CD8-positive, alpha-beta memory T cell (primary cell): ENCODE data around the gene SYNGR1. TPM values are rescaled to one million over a fixed set of nuclear protein-coding genes. Genes with fewer than 3 reads are reported as not detected.
A peak's percentile ranks its signal among the peaks of the same experiment; 100 is the strongest.

Experiments
- CTCF ChIA-PET: fragments of 350-600 bp; sonication (Branson Sonifier 250); formaldehyde crosslinking; loops from one replicate; lab custom pipeline; 2021; ENCODE audit warnings: antibody characterized with exemption; lab: Charles Lee
- POLR2A ChIA-PET: fragments of 350-600 bp; sonication (Branson Sonifier 250); formaldehyde crosslinking; loops from one replicate; lab custom pipeline; 2021; ENCODE audit warnings: antibody characterized with exemption; lab: Charles Lee
- DNase-seq, 5 donors: peaks; one replicate each; pipeline versions ENCODE4 v3.0.0 to v3.0.0-alpha.2; 2020 to 2022; ENCODE audit warnings: mixed read lengths in 1 of 5
- H3K27ac ChIP-seq: one replicate; pipeline ENCODE4 v1.7.0; 2013; ENCODE audit warnings: low read depth, mild to moderate bottlenecking, low read length, moderate library complexity
- H3K27me3 ChIP-seq: 2 replicates; pipeline ENCODE4 v1.7.0; 2013; ENCODE audit warnings: low read length, mild to moderate bottlenecking; ENCODE audit not compliant: insufficient read depth, poor library complexity, severe bottlenecking
- H3K36me3 ChIP-seq: 2 replicates; pipeline ENCODE4 v1.7.0; 2013; ENCODE audit warnings: mild to moderate bottlenecking, low read length, moderate library complexity; ENCODE audit not compliant: insufficient read depth
- H3K4me1 ChIP-seq: 2 replicates; pipeline ENCODE4 v1.7.0; 2013; ENCODE audit warnings: mild to moderate bottlenecking, low read length, moderate library complexity; ENCODE audit not compliant: insufficient read depth
- H3K4me3 ChIP-seq: 2 replicates; pipeline ENCODE4 v1.7.0; 2013; ENCODE audit warnings: mild to moderate bottlenecking, low read length
- H3K9me3 ChIP-seq: 2 replicates; pipeline ENCODE4 v1.7.0; 2013; ENCODE audit warnings: mild to moderate bottlenecking, low read length
- H3K27ac Mint-ChIP-seq, 8 donors: one replicate each; pipeline ENCODE4 v1.8.0; 2020 to 2021; ENCODE audit warnings: mixed read lengths in 8 of 8, mild to moderate bottlenecking in 6 of 8, inconsistent platforms in 3 of 8, moderate library complexity in 3 of 8
- H3K27me3 Mint-ChIP-seq, 2 donors: one replicate each; pipeline ENCODE4 v1.8.0; 2020 to 2021; ENCODE audit warnings: mixed read lengths in 2 of 2, mild to moderate bottlenecking in 1 of 2, moderate library complexity in 1 of 2
- H3K36me3 Mint-ChIP-seq, 3 donors: one replicate each; pipeline ENCODE4 v1.8.0; 2020 to 2021; ENCODE audit warnings: mixed read lengths in 3 of 3, inconsistent platforms in 1 of 3, mild to moderate bottlenecking in 1 of 3
- H3K4me1 Mint-ChIP-seq, 3 donors: one replicate each; pipeline ENCODE4 v1.8.0; 2020 to 2021; ENCODE audit warnings: mixed read lengths in 3 of 3, inconsistent platforms in 1 of 3, mild to moderate bottlenecking in 1 of 3
- H3K4me3 Mint-ChIP-seq, 7 donors: one replicate each; pipeline ENCODE4 v1.8.0; 2020 to 2021; ENCODE audit warnings: mixed read lengths in 7 of 7, mild to moderate bottlenecking in 6 of 7, moderate library complexity in 4 of 7, inconsistent platforms in 2 of 7
- H3K9me3 Mint-ChIP-seq, 5 donors: one replicate each; pipeline ENCODE4 v1.8.0; 2020 to 2022; ENCODE audit warnings: mixed read lengths in 5 of 5, mild to moderate bottlenecking in 3 of 5, moderate library complexity in 2 of 5, inconsistent platforms in 1 of 5
- polyA plus RNA-seq: library from polyadenylated mRNA; unstranded; fragments of 300-500 nt; fragmentation: Illumina TruSeq; gene quantifications from one replicate; pipeline ENCODE4 v1.2.3, GENCODE V29; 2021
- total RNA-seq, 2 experiments: library from RNA; stranded (reverse); gene quantifications; one replicate each; pipeline ENCODE4 v1.2.3, GENCODE V29; 2021

Gene SYNGR1
- total and polyA plus RNA-seq, 3 experiments from 2014 or later = 2.4 to 10.1 (median 2.9) TPM

- Histone ChIP-seq H3K27ac (no peak overlapping the region), H3K4me3 (no peak overlapping the region), H3K4me1 (peaks cover 41% of the 10 kb centered on the region), H3K9me3 (no peaks in the 10 kb centered on the region), H3K27me3 (no peaks in the 10 kb centered on the region), H3K36me3 (peaks cover 67% of the 10 kb centered on the region)
- Mint-ChIP-seq H3K27ac (peak overlapping the region in 6 of 8 donors; percentile 21 to 80 (median 52)), H3K4me3 (peak overlapping the region in 1 of 7 donors; percentile 30), H3K36me3 (peaks cover 8 to 75% (median 15%) of the 10 kb centered on the region in 3 donors), H3K27me3 (peaks cover 0 to 3% of the 10 kb centered on the region in 2 donors), H3K9me3 (no peaks in the 10 kb centered on the region), H3K4me1 (peaks cover 47 to 77% (median 53%) of the 10 kb centered on the region in 3 donors)
- peak in 1 of 5 donors; percentile 36 for DNase-seq
- ChIA-PET CTCF (interaction anchor here (1.1 to 7.0 kb wide), 3 partner anchors 13 to 142 kb away, joined by 3 to 178 read pairs (median 104); no protein-coding TSS in a partner anchor), POLR2A (interaction anchor here (0.7 to 2.2 kb wide), 2 partner anchors 146 to 160 kb away, joined by 3 to 6 read pairs; no protein-coding TSS in a partner anchor)
Measured at GRCh38 chr22:39313258-39314001, 36.4 kb upstream of the SYNGR1 start.

- H3K36me3 Mint-ChIP-seq = peaks cover 8 to 85% (median 18%) of the 10 kb centered on the region in 3 donors
- no peak overlapping the region for H3K27ac ChIP-seq
- H3K27ac Mint-ChIP-seq = peak overlapping the region in 4 of 8 donors; percentile 29 to 76 (median 60)
- peaks cover 0 to 9% of the 10 kb centered on the region in 2 donors for H3K27me3 Mint-ChIP-seq
- peaks cover 72% of the 10 kb centered on the region for H3K36me3 ChIP-seq
- no peak overlapping the region for H3K4me3 ChIP-seq
- H3K27me3 ChIP-seq = no peaks in the 10 kb centered on the region
- H3K4me1 ChIP-seq = peaks cover 44% of the 10 kb centered on the region
- CTCF ChIA-PET = interaction anchor here (0.7 to 7.0 kb wide), 10 partner anchors 8 to 545 kb away, joined by 3 to 178 read pairs (median 5); partner anchors contain the start of genes CBX7, PDGFB and TAB1
- peak overlapping the region in 1 of 7 donors; percentile 12 for H3K4me3 Mint-ChIP-seq
- peaks cover 52 to 71% (median 53%) of the 10 kb centered on the region in 3 donors for H3K4me1 Mint-ChIP-seq
- H3K9me3 ChIP-seq = no peaks in the 10 kb centered on the region
- peak in 1 of 5 donors; percentile 41 for DNase-seq
- POLR2A ChIA-PET = interaction anchor here (1.0 to 7.0 kb wide), 4 partner anchors 143 to 206 kb away, joined by 3 to 89 read pairs (median 4); partner anchors contain the start of gene ATF4
- H3K9me3 Mint-ChIP-seq = no peaks in the 10 kb centered on the region
Measured at GRCh38 chr22:39314251-39314971, 35.4 kb upstream of the SYNGR1 start.

GRCh38 chr22:39315389-39315788 is 34.4 kb upstream of the SYNGR1 start:
- Mint-ChIP-seq H3K27ac (peak overlapping the region in 6 of 8 donors; percentile 17 to 87 (median 65)), H3K9me3 (peaks cover 0 to 3% (median 0%) of the 10 kb centered on the region in 5 donors), H3K4me1 (peaks cover 53 to 71% (median 55%) of the 10 kb centered on the region in 3 donors), H3K4me3 (peak overlapping the region in 3 of 7 donors; percentile 23 to 34 (median 30)), H3K27me3 (peaks cover 0 to 14% of the 10 kb centered on the region in 2 donors), H3K36me3 (peaks cover 8 to 92% (median 18%) of the 10 kb centered on the region in 3 donors)
- peak overlapping the region; percentile 27 for H3K27ac ChIP-seq
- H3K36me3 ChIP-seq = peaks cover 72% of the 10 kb centered on the region
- H3K4me1 ChIP-seq = peaks cover 44% of the 10 kb centered on the region
- ChIA-PET CTCF (interaction anchor here (0.7 to 7.0 kb wide), 20 partner anchors 9 to 546 kb away, joined by 3 to 178 read pairs (median 4); partner anchors contain the start of genes CBX6, CBX7, PDGFB and TAB1), POLR2A (interaction anchor here (0.5 to 7.0 kb wide), 7 partner anchors 94 to 205 kb away, joined by 3 to 89 read pairs (median 3); partner anchors contain the start of gene ATF4)
- no peaks in the 10 kb centered on the region for H3K9me3 ChIP-seq
- DNase-seq = peak in 1 of 5 donors; percentile 35
- H3K4me3 ChIP-seq = no peak overlapping the region
- H3K27me3 ChIP-seq = no peaks in the 10 kb centered on the region

GRCh38 chr22:39316440-39317083 is 33.2 kb upstream of the SYNGR1 start:
- ChIA-PET POLR2A (interaction anchor here (0.7 to 7.0 kb wide), 8 partner anchors 10 to 205 kb away, joined by 3 to 89 read pairs (median 4); partner anchors contain the start of genes CBX7 and PDGFB), CTCF (interaction anchor here (0.7 to 7.0 kb wide), 31 partner anchors 10 to 446 kb away, joined by 3 to 178 read pairs (median 5); partner anchors contain the start of genes CBX6 and CBX7)
- Mint-ChIP-seq H3K4me3 (peak overlapping the region; percentile 95 to 100 (median 99)), H3K4me1 (peaks cover 49 to 66% (median 61%) of the 10 kb centered on the region in 3 donors), H3K36me3 (peaks cover 8 to 85% (median 18%) of the 10 kb centered on the region in 3 donors), H3K9me3 (peaks cover 0 to 3% (median 0%) of the 10 kb centered on the region in 5 donors), H3K27ac (peak overlapping the region; percentile 83 to 99 (median 97)), H3K27me3 (peaks cover 0 to 14% of the 10 kb centered on the region in 2 donors)
- Histone ChIP-seq H3K4me3 (peak overlapping the region; percentile 22), H3K27me3 (no peaks in the 10 kb centered on the region), H3K27ac (peak overlapping the region; percentile 93), H3K9me3 (no peaks in the 10 kb centered on the region), H3K4me1 (peaks cover 44% of the 10 kb centered on the region), H3K36me3 (peaks cover 71% of the 10 kb centered on the region)
- DNase-seq = peak; percentile 65 to 85 (median 73)

GRCh38 chr22:39317084-39317774 is 32.6 kb upstream of the SYNGR1 start:
- Histone ChIP-seq H3K27ac (peak overlapping the region; percentile 93), H3K4me3 (peak overlapping the region; percentile 22), H3K4me1 (peaks cover 44% of the 10 kb centered on the region), H3K36me3 (peaks cover 64% of the 10 kb centered on the region), H3K9me3 (no peaks in the 10 kb centered on the region), H3K27me3 (no peaks in the 10 kb centered on the region)
- Mint-ChIP-seq H3K4me1 (peaks cover 49 to 63% (median 59%) of the 10 kb centered on the region in 3 donors), H3K27me3 (peaks cover 0 to 14% of the 10 kb centered on the region in 2 donors), H3K36me3 (peaks cover 8 to 78% (median 18%) of the 10 kb centered on the region in 3 donors), H3K4me3 (peak overlapping the region; percentile 95 to 100 (median 99)), H3K27ac (peak overlapping the region; percentile 83 to 99 (median 98)), H3K9me3 (peaks cover 0 to 3% (median 0%) of the 10 kb centered on the region in 5 donors)
- peak in 2 of 5 donors; percentile 37 to 57 for DNase-seq
- CTCF ChIA-PET = interaction anchor here (0.8 to 7.0 kb wide), 26 partner anchors 7 to 447 kb away, joined by 3 to 178 read pairs (median 5); partner anchors contain the start of genes CBX6 and CBX7
- POLR2A ChIA-PET = interaction anchor here (0.6 to 7.0 kb wide), 11 partner anchors 11 to 609 kb away, joined by 3 to 89 read pairs (median 5); partner anchors contain the start of genes CBX7, PDGFB and TAB1

GRCh38 chr22:39317775-39318506 is 31.9 kb upstream of the SYNGR1 start:
- Histone ChIP-seq H3K27me3 (no peaks in the 10 kb centered on the region), H3K4me3 (peak overlapping the region; percentile 95), H3K9me3 (no peaks in the 10 kb centered on the region), H3K36me3 (peaks cover 59% of the 10 kb centered on the region), H3K27ac (peak overlapping the region; percentile 93), H3K4me1 (peaks cover 44% of the 10 kb centered on the region)
- ChIA-PET POLR2A (interaction anchor here (0.6 to 7.0 kb wide), 21 partner anchors 7 to 608 kb away, joined by 3 to 89 read pairs (median 5); partner anchors contain the start of genes ATF4, CBX7, PDGFB and TAB1), CTCF (interaction anchor here (1.0 to 7.0 kb wide), 25 partner anchors 8 to 570 kb away, joined by 3 to 178 read pairs (median 4); partner anchors contain the start of genes CBX6 and CBX7)
- H3K9me3 Mint-ChIP-seq = peaks cover 0 to 3% (median 0%) of the 10 kb centered on the region in 5 donors
- H3K4me1 Mint-ChIP-seq = peaks cover 49 to 63% (median 59%) of the 10 kb centered on the region in 3 donors
- peak overlapping the region; percentile 95 to 100 (median 99) for H3K4me3 Mint-ChIP-seq
- H3K27me3 Mint-ChIP-seq = peaks cover 0 to 14% of the 10 kb centered on the region in 2 donors
- no peak for DNase-seq
- H3K27ac Mint-ChIP-seq = peak overlapping the region; percentile 90 to 99 (median 98)
- peaks cover 8 to 71% (median 18%) of the 10 kb centered on the region in 3 donors for H3K36me3 Mint-ChIP-seq
